ENCODE data around the gene PHGDH.

DNA sequence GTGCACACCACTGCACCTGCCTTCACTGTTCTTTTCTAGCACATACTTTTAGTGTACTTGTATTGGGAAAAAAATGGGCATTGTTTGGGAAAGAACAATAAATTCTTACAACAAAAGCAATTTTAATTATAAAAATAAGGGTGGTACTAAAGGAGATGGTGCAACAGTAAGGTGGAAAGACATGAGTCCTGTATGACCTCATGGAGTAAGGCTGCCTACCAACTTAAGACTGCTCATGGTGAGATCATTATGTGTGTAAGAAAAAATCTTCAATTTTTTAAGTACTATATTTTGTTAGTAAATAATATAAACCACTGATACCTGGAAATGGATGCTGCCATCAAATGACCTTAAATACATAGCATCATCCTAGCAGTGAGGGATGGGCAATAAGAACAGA, 29.6 kb upstream of the PHGDH start:
- TF ChIP-seq, protein P1, sequence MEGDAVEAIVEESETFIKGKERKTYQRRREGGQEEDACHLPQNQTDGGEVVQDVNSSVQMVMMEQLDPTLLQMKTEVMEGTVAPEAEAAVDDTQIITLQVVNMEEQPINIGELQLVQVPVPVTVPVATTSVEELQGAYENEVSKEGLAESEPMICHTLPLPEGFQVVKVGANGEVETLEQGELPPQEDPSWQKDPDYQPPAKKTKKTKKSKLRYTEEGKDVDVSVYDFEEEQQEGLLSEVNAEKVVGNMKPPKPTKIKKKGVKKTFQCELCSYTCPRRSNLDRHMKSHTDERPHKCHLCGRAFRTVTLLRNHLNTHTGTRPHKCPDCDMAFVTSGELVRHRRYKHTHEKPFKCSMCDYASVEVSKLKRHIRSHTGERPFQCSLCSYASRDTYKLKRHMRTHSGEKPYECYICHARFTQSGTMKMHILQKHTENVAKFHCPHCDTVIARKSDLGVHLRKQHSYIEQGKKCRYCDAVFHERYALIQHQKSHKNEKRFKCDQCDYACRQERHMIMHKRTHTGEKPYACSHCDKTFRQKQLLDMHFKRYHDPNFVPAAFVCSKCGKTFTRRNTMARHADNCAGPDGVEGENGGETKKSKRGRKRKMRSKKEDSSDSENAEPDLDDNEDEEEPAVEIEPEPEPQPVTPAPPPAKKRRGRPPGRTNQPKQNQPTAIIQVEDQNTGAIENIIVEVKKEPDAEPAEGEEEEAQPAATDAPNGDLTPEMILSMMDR (conservative IDR thresholded peaks at IDR 0.05), result no peak
- TF ChIP-seq ZFX (IDR thresholded peaks at IDR 0.05), result no peak

Measured in C4-2B (cell line).